K562 (cell line): ENCODE data around the gene SNX17. TPM values are rescaled to one million over a fixed set of nuclear protein-coding genes. Genes with fewer than 3 reads are reported as not detected.

Experiments used
- BRCA1 ChIP-seq, 2 experiments: fragments of 450-650 bp in 1 of 2; sonication (generic) in 1 of 2; formaldehyde crosslinking in 1 of 2; IDR thresholded peaks; 2 replicates each; pipeline versions ENCODE4 v1.5.0 to v1.6.1; 2017 to 2020; ENCODE audit warnings: mild to moderate bottlenecking in 1 of 2, missing genetic modification reagents in 1 of 2
- E2F3 ChIP-seq: fragments of 250-450 bp; sonication (Bioruptor Pico); IDR thresholded peaks from 2 replicates; pipeline ENCODE4 v1.4.0; 2020; ENCODE audit warnings: mild to moderate bottlenecking
- FOS ChIP-seq: IDR thresholded peaks from 3 replicates; pipeline ENCODE4 v1.6.1; 2011; ENCODE audit not compliant: insufficient read length; ENCODE audit errors: extremely low read depth
- KDM1A ChIP-seq, 2 experiments: fragments of 450-650 bp; IDR thresholded peaks; 2 replicates each; pipeline ENCODE4 v1.6.1; 2016; ENCODE audit warnings: mild to moderate bottlenecking in 2 of 2
- OTX1 ChIP-seq: fragments of 450-650 bp; formaldehyde crosslinking; IDR thresholded peaks from 2 replicates; pipeline ENCODE4 v1.4.0; 2022; ENCODE audit warnings: mild to moderate bottlenecking
- PHB ChIP-seq: fragments of 250-450 bp; sonication (Bioruptor Pico); IDR thresholded peaks from 2 replicates; pipeline ENCODE4 v1.5.0; 2021
- SUPT5H ChIP-seq: fragments of 450-650 bp; IDR thresholded peaks from 2 replicates; pipeline ENCODE4 v1.6.1; 2016
- TBP ChIP-seq: optimal IDR thresholded peaks from 2 replicates; pipeline ENCODE3; 2011; ENCODE audit warnings: low read depth, low read length, improper control_type of control experiment
- ZNF253 ChIP-seq: fragments of 250-450 bp; sonication (Bioruptor Pico); conservative IDR thresholded peaks from 2 replicates; pipeline ENCODE4 v1.6.1; 2021; ENCODE audit warnings: mild to moderate bottlenecking
- ZNF75A ChIP-seq: fragments of 450-650 bp; formaldehyde crosslinking; IDR thresholded peaks from 2 replicates; pipeline ENCODE4 v1.4.0; 2020; ENCODE audit warnings: mild to moderate bottlenecking
- polyA plus RNA-seq, 8 experiments: library from polyadenylated mRNA; depleted of rRNA in 4 of 8; stranded (reverse) in 5 of 8; unstranded in 3 of 8; fragments of >200 nt; fragmentation: Nextera tagmentation in 2 of 8; fragmentation: Illumina TruSeq in 1 of 8; extraction: Ambion mirVana in 2 of 8; extraction: Trizol in 1 of 8; gene quantifications; 2 replicates each; pipeline versions ENCODE4 v1.2.1 to v1.2.3, GENCODE V29; 2011 to 2014; ENCODE audit warnings: inconsistent platforms in 1 of 8, missing spikeins in 1 of 8
- total RNA-seq, 7 experiments: library from RNA; depleted of rRNA in 6 of 7; stranded (reverse); fragments of >200 nt in 6 of 7; fragmentation: Illumina TruSeq in 2 of 7; extraction: Trizol in 2 of 7; gene quantifications; 2 replicates each; pipeline versions ENCODE4 v1.2.1 to v1.2.3, GENCODE V29; 2011 to 2021; ENCODE audit warnings: low replicate concordance in 1 of 7
- TF ChIP-seq, protein P1 (sequence below): fragments of 250-450 bp; sonication (Bioruptor Pico); IDR thresholded peaks from 2 replicates; pipeline ENCODE4 v1.9.0; 2021; ENCODE audit warnings: mild to moderate bottlenecking, inconsistent platforms
- TF ChIP-seq, protein P2 (sequence below): fragments of 450-650 bp; formaldehyde crosslinking; IDR thresholded peaks from 2 replicates; pipeline ENCODE4 v1.4.0; 2020; ENCODE audit warnings: mild to moderate bottlenecking, moderate library complexity
- TF ChIP-seq, protein P3 (sequence below), 2 experiments: fragments of 450-650 bp; IDR thresholded peaks; 2 replicates each; pipeline ENCODE4 v1.6.1; 2016; ENCODE audit warnings: mild to moderate bottlenecking in 2 of 2, borderline replicate concordance in 1 of 2, low read depth in 1 of 2, moderate library complexity in 1 of 2
- TF ChIP-seq, protein P4 (sequence below): IDR thresholded peaks from 2 replicates; pipeline ENCODE4 v1.6.1; 2016; ENCODE audit warnings: missing genetic modification characterization, missing compliant biosample characterization

The SNX17 gene
- total and polyA plus RNA-seq, 9 of the 15 experiments (the other 6 are each of a cell fraction or from before 2014, with no cell fraction given), result 3.0 to 75.7 (median 54.6) TPM

DNA sequence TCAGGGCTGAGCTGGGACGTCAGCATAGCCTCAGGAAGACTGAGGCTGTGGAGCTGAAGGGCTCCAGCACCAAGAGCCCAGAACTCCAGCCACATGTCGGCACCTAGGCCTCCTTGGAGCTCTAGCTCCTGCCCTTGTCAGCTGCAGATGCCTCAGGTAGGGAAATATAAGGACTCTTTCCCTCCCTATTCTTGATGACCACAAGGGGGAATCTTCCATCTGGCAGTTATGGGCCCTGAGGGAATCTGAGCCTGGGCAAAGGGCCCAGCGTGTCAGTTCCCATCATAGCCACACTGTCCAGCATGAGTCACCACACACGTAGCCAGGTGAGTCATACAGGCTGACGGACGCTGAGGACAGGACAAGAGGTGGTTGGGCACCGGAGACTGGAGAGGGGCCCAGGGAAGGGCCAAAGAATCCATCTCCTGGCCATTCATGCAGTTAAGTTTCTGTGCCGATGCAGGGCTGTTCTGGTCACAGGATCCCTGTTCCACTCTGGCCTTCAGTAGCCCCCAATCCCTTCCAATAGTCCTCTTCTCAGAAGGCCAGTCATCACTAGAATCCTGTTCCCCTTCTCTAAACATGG, 49.4 kb upstream of the SNX17 start (continued):
- TF ChIP-seq, protein P1, sequence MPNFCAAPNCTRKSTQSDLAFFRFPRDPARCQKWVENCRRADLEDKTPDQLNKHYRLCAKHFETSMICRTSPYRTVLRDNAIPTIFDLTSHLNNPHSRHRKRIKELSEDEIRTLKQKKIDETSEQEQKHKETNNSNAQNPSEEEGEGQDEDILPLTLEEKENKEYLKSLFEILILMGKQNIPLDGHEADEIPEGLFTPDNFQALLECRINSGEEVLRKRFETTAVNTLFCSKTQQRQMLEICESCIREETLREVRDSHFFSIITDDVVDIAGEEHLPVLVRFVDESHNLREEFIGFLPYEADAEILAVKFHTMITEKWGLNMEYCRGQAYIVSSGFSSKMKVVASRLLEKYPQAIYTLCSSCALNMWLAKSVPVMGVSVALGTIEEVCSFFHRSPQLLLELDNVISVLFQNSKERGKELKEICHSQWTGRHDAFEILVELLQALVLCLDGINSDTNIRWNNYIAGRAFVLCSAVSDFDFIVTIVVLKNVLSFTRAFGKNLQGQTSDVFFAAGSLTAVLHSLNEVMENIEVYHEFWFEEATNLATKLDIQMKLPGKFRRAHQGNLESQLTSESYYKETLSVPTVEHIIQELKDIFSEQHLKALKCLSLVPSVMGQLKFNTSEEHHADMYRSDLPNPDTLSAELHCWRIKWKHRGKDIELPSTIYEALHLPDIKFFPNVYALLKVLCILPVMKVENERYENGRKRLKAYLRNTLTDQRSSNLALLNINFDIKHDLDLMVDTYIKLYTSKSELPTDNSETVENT (CRISPR knock-in tag), result no peak
- TF ChIP-seq, protein P2, sequence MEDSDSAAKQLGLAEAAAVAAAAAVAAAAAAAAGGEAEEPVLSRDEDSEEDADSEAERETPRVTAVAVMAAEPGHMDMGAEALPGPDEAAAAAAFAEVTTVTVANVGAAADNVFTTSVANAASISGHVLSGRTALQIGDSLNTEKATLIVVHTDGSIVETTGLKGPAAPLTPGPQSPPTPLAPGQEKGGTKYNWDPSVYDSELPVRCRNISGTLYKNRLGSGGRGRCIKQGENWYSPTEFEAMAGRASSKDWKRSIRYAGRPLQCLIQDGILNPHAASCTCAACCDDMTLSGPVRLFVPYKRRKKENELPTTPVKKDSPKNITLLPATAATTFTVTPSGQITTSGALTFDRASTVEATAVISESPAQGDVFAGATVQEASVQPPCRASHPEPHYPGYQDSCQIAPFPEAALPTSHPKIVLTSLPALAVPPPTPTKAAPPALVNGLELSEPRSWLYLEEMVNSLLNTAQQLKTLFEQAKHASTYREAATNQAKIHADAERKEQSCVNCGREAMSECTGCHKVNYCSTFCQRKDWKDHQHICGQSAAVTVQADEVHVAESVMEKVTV, result no peak
- TF ChIP-seq, protein P3, sequence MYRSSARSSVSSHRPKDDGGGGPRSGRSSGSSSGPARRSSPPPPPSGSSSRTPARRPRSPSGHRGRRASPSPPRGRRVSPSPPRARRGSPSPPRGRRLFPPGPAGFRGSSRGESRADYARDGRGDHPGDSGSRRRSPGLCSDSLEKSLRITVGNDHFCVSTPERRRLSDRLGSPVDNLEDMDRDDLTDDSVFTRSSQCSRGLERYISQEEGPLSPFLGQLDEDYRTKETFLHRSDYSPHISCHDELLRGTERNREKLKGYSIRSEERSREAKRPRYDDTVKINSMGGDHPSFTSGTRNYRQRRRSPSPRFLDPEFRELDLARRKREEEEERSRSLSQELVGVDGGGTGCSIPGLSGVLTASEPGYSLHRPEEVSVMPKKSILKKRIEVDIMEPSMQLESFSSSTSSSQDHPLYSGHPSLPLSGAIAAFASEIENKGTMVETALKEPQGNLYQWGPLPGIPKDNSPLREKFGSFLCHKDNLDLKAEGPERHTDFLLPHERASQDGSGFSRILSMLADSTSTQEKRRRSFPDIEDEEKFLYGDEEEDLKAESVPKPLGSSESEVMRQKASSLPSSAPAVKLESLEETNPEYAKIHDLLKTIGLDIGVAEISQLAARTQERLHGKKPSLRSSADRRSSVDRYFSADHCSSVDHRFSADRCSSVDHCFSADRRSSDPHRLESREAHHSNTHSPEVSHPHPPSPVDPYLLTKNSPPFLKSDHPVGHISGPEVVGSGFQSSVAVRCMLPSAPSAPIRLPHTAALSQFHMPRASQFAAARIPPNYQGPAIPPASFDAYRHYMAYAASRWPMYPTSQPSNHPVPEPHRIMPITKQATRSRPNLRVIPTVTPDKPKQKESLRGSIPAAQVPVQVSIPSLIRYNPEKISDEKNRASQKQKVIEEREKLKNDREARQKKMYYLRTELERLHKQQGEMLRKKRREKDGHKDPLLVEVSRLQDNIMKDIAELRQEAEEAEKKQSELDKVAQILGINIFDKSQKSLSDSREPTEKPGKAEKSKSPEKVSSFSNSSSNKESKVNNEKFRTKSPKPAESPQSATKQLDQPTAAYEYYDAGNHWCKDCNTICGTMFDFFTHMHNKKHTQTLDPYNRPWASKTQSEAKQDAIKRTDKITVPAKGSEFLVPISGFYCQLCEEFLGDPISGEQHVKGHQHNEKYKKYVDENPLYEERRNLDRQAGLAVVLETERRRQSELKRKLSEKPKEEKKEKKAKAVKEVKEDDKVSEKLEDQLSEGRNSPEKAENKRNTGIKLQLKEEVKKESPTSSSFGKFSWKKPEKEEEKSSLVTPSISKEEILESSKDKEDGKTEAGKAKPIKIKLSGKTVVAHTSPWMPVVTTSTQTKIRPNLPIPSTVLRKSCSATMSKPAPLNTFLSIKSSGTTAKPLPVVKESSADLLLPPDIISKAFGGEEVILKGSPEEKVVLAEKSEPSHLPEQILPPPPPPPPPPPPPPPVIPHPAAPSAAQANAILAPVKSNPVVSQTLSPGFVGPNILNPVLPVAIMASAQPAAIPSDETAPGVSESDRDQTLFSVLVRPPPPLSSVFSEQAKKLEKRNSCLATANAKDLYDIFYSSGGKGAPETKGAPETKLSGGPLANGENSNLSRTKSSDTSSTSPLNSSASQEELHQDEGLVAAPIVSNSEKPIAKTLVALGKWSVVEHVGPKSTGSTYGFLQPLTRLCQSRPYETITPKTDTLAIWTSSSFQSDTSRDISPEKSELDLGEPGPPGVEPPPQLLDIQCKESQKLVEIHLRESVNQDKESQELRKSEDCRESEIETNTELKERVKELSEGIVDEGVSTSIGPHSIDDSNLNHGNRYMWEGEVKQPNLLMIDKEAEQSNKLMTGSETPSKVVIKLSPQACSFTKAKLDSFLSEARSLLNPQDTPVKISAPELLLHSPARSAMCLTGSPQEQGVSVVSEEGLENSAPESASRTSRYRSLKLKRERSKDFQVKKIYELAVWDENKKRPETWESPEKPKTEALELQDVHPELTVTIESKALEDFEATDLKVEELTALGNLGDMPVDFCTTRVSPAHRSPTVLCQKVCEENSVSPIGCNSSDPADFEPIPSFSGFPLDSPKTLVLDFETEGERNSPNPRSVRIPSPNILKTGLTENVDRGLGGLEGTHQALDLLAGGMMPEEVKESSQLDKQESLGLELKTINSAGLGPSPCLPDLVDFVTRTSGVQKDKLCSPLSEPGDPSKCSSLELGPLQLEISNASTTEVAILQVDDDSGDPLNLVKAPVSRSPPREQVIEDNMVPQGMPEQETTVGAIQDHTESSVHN (IDR thresholded peaks at IDR 0.05; ENCODE audit: borderline replicate concordance in 1 of 2, low read depth in 1 of 2), result peak in 1 of 2 experiments; percentile 82; a peak in 2 of 4 replicates
- TF ChIP-seq FOS (peak; percentile 84), SUPT5H (no peak), E2F3 (CRISPR knock-in tag) (no peak), PHB (CRISPR knock-in tag) (no peak), BRCA1 (IDR thresholded peaks at IDR 0.05) (no peak), BRCA1 (CRISPR knock-in tag; IDR thresholded peaks at IDR 0.05) (no peak), ZNF75A (no peak), TBP (no peak), KDM1A (IDR thresholded peaks at IDR 0.05) (peak in 1 of 2 experiments; percentile 29; a peak in 1 of 4 replicates), OTX1 (CRISPR knock-in tag) (no peak), ZNF253 (CRISPR knock-in tag) (no peak)
- TF ChIP-seq, protein P4, sequence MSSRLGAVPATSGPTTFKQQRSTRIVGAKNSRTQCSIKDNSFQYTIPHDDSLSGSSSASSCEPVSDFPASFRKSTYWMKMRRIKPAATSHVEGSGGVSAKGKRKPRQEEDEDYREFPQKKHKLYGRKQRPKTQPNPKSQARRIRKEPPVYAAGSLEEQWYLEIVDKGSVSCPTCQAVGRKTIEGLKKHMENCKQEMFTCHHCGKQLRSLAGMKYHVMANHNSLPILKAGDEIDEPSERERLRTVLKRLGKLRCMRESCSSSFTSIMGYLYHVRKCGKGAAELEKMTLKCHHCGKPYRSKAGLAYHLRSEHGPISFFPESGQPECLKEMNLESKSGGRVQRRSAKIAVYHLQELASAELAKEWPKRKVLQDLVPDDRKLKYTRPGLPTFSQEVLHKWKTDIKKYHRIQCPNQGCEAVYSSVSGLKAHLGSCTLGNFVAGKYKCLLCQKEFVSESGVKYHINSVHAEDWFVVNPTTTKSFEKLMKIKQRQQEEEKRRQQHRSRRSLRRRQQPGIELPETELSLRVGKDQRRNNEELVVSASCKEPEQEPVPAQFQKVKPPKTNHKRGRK (tag), result no peak
